Endothelial cell of umbilical vein (primary cell): ENCODE results near the gene SKIC8.

Experiments used
- CTCF ChIP-seq, 2 donors: IDR thresholded peaks; 1 replicate in 1 of 2; 2 replicates in 1 of 2; pipeline ENCODE4 v1.5.1; 2011; ENCODE audit warnings: low read length in 2 of 2, mild to moderate bottlenecking in 2 of 2, moderate library complexity in 2 of 2, control low read depth in 1 of 2, inconsistent platforms in 1 of 2, low read depth in 1 of 2; ENCODE audit not compliant: insufficient read depth in 1 of 2; ENCODE audit errors: extremely low read depth in 1 of 2
- EZH2 ChIP-seq: IDR thresholded peaks from 2 replicates; pipeline ENCODE4 v1.6.1; 2012; ENCODE audit warnings: borderline replicate concordance, low read depth, mild to moderate bottlenecking, moderate library complexity, low read length, inconsistent platforms; ENCODE audit not compliant: severe bottlenecking
- FOS ChIP-seq: IDR thresholded peaks from 2 replicates; pipeline ENCODE4 v1.6.1; 2011; ENCODE audit warnings: mild to moderate bottlenecking, low read length, moderate library complexity, borderline replicate concordance; ENCODE audit not compliant: insufficient read depth
- GATA2 ChIP-seq: IDR thresholded peaks from 2 replicates; pipeline ENCODE4 v1.7.0; 2011; ENCODE audit warnings: low read depth, mild to moderate bottlenecking, moderate library complexity, mixed read lengths, low read length; ENCODE audit not compliant: insufficient read length, insufficient read depth
- JUN ChIP-seq: IDR thresholded peaks from 2 replicates; pipeline ENCODE4 v1.6.1; 2011; ENCODE audit warnings: borderline replicate concordance, low read depth; ENCODE audit not compliant: insufficient read length, insufficient read depth
- MAX ChIP-seq: IDR thresholded peaks from 2 replicates; pipeline ENCODE4 v1.6.1; 2011; ENCODE audit not compliant: insufficient read depth, insufficient read length
- MYC ChIP-seq: IDR thresholded peaks from one replicate; pipeline ENCODE4 v1.6.1; 2011; ENCODE audit warnings: mild to moderate bottlenecking, low read depth, low read length
- POLR2A ChIP-seq: IDR thresholded peaks from 2 replicates; pipeline ENCODE4 v1.6.1; 2012; ENCODE audit warnings: low read depth, mild to moderate bottlenecking, control low read depth, low read length
- POLR2AphosphoS5 ChIP-seq: IDR thresholded peaks from 2 replicates; pipeline ENCODE4 v1.6.1; 2012; ENCODE audit warnings: low read depth, mild to moderate bottlenecking, control low read depth, low read length, moderate library complexity; ENCODE audit not compliant: insufficient read depth

GRCh38 chr15:78261062-78261461, 38.3 kb downstream of the SKIC8 start:
- TF ChIP-seq MAX (no peak), CTCF (IDR thresholded peaks at IDR 0.05; ENCODE audit: extremely low read depth in 1 of 2, insufficient read depth in 1 of 2, low read depth in 1 of 2, low read length in 2 of 2) (no peak), EZH2 (no peak), POLR2AphosphoS5 (no peak), POLR2A (no peak), JUN (no peak), FOS (no peak), MYC (no peak), GATA2 (no peak)
